SK-MEL-5 (cell line): Measurements from ENCODE around the gene PROK1. TPM values are rescaled to one million over a fixed set of nuclear protein-coding genes. Genes with fewer than 3 reads are reported as not detected.
A peak's percentile ranks its signal among the peaks of the same experiment; 100 is the strongest.
"Not testable (repeated sequence)": the region's sequence is repeated elsewhere in the genome, so short reads cannot be mapped to it uniquely, and the experiment has no call there.

ENCODE experiments used
- DNase-seq: peaks from one replicate; pipeline ENCODE4 v3.0.0-alpha.2; 2016; ENCODE audit warnings: low read depth, low spot score
- in situ Hi-C: cut with HindIII; loops from 2 replicates; pipeline ENCODE4 v1.10.0; 2016; ENCODE audit warnings: low sequenced_read_pairs, high pct_unique_total_duplicates, low pct_unique_long_range_greater_than_20kb
- polyA plus RNA-seq, 2 experiments: library from polyadenylated mRNA; depleted of rRNA; stranded (reverse); fragments of >200 nt; gene quantifications; 2 replicates each; pipeline ENCODE4 v1.2.3, GENCODE V29; 2015
- total RNA-seq: library from RNA; depleted of rRNA; stranded (reverse); fragments of >200 nt; shearing (Covaris generic); gene quantifications from 2 replicates; pipeline ENCODE4 v1.2.3, GENCODE V29; 2014; rRNA removed

Gene PROK1, protein sequence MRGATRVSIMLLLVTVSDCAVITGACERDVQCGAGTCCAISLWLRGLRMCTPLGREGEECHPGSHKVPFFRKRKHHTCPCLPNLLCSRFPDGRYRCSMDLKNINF
- total RNA-seq, result not detected in 2 replicates
- 0.11 TPM in 1 of 2 replicates, not detected in the other for polyA plus RNA-seq (2015; cell fraction: cytosol; rRNA removed)
- polyA plus RNA-seq (2015; cell fraction: nucleus; rRNA removed), result not detected in 2 replicates

DNA sequence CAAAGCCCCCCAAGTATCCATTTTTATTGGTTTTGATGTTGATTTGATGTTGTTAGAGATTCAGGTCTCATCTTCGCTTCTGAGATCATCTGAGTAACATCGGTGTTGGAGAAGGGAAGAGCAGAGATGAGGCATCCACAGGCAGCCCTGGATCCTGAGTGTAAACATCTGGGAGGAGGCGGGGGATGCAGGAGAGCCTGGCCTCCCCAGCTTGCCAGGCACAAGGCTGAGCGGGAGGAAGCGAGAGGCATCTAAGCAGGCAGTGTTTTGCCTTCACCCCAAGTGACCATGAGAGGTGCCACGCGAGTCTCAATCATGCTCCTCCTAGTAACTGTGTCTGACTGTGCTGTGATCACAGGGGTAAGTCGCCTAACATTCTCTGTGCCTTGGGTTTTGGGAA lies at the start of gene PROK1:
Gene PROK1, plus strand, starts transcription at position 221 of the 400 bp plus-strand sequence. Its CDS starts 68 bp downstream, at position 289.
- in situ Hi-C loops, result no loop called here
- no peak for DNase-seq

DNA sequence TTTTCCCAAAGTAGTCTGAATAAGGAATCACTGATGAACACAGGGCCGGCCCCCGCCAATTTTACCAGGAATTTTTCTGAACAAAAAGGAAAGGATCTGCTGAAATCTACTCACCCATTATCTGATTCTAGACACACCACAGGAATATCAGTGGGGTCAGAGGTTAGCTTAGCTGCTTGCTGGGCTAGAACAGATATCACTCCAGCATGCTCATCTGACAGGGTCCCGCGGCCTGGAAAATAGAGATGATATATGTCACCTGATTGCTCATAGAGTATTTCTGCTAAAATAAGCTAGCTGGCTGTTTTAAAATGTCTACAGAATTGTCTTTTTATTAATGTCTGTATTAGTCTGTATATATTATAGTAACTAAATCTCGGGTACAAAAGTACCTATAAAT lies 47.1 kb upstream of the PROK1 start:
- in situ Hi-C loops, result no loop called here
- no peak for DNase-seq

DNA sequence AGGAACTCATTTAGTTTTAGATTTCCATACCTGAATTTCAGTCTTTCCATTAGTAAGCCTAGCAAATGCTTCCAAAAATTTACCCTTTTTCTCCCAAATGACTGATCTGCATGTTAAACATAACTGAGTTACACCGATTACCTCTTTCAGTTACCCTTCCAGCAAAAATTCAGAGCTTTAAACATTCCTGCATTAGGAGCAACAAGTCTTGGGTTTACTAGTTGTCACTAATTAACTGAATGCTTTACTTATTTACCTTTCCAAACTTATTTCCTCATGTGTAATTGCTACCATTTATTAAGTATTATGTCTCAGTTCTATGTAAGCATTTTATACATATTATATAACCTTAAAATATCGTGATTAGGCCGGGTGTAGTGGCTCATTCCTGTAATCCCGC lies 46.5 kb upstream of the PROK1 start:
- no peak for DNase-seq
- in situ Hi-C loops, result no loop called here

GRCh38 chr1:110406407-110406806 lies 44.5 kb upstream of the PROK1 start:
- in situ Hi-C loops, DNase-seq: not testable (repeated sequence)

DNA sequence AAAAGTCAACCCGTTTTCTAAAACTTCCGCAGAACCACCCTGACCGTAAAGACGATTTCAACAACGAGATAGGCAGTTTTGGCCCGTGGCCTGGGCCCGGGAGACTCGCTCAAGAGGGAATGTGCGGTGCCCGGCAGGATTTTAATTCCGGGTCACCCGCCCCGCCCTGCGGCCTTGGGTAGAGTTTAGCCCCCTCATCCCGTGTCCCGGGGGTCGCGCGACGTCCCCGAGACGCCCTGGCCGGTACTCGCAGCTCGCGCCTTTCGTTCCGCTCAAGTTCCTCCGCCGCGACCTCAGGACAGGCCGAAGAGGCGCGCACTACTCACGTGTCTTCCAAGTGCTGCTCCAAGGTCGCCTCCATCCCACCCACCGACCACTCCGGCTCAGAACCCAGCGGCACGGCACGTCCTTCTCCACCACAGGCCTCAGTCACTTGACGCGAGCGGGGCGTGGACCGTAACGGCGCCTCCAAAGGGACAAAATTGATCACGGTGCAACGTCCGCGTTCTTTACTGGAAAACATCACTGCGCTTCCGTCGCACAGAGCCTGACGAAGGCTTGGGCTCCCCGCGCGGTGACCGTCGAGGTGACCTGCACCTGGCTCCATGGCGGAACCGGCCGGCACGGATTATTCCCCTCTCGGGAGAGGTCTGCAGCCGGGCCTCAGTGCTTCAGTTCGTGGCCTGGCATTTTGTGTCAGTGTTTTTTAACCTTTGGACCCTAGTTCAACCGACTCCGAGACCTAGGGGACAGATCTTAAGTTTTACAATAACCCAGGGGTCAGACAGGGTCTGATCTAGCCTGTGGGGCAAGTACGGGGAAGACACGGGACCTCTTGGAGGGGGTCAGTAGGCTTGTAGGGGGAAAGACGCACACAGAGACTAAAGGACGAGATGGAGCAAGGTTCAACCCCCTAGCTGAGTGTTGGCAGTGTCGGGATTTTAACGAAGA lies 43.4 kb upstream of the PROK1 start, which contains the start of gene LAMTOR5:
Gene LAMTOR5, minus strand, starts transcription at position 435 of the 951 bp plus-strand sequence. Its CDS starts 74 bp downstream, at position 361.
- in situ Hi-C loops, result no loop called here
- DNase-seq, result peak; percentile 91

DNA sequence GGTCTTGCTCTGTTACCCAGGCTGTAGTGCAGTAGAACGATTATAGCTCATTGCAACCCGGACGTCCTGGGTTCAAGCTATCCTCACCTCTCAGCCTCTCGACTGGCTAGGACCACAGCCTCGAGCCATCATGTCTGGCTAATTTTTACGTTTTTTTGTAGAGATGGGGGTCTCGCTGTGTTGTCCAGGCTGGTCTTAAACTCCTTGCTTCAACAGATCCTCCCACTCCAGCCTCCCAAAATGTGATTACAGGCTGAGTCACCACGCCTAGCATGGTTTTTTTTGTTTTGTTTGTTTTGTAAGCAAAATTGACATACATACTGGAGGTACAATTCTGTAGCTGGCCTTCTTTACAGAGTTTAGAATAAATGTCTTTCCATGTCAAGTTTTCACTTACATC lies 42.5 kb upstream of the PROK1 start:
- DNase-seq, result no peak
- in situ Hi-C loops, result no loop called here

DNA sequence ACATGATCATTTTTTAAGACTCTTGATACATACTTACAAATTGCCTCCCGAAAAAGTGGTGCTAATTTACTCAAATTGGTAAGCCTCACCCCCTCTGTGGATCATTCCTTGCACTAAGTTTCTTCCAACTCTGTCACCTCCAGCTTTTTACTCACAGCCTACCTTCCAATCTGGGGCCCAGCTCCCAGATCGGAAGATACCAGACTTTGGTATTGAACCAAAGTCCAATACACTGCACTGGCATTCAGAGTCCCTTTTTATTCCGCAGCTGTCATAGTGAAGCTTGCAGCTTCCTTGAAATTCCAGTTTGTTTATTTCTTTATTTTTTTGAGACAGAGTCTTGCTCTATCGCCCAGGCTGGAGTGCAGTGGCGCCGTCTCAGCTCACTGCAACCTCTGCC lies 41.6 kb upstream of the PROK1 start:
- DNase-seq, result no peak
- in situ Hi-C loops, result no loop called here

GRCh38 chr1:110411173-110411735 lies 39.7 kb upstream of the PROK1 start:
- in situ Hi-C loops, result no loop called here
- no peak for DNase-seq

GRCh38 chr1:110412576-110412975 lies 38.4 kb upstream of the PROK1 start:
- in situ Hi-C loops, result no loop called here
- peak; percentile 85 for DNase-seq

GRCh38 chr1:110413045-110413444 lies 37.9 kb upstream of the PROK1 start:
- in situ Hi-C loops, DNase-seq: not testable (repeated sequence)

GRCh38 chr1:110418729-110419128 lies 32.2 kb upstream of the PROK1 start:
- DNase-seq, result no peak
- in situ Hi-C loops, result no loop called here

DNA sequence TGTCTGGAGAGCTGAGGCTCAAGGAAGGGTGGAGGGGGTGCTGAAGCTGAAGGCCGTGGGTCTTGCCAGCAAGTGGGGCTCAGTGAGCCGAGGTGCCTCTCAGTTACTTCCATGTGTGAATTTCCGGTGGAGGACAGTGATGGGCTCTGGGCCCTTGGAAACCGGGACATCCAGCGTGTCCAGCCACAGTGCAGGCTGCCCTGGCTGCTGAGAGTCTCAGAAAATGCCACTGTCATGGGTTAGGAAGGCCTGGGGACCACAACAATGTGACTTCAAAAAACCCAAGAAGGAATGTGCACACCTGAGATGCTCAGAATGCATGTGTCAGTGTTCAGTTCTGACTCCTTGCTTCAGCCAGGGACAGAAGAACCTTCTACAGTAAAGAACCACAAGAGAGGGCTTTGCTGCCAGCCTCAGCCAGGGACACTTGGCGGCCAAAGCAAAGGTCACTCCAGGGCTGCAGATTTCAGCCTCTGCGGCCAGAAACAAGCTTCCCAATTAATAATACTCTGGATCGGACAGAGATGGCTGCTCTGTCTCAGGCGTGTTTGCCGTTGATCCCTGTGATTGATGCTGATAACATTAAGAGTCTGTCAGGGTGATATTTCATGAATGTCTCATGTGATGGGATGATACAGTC lies 30.8 kb upstream of the PROK1 start:
- DNase-seq, result no peak
- in situ Hi-C loops, result no loop called here

- no peak for DNase-seq
- in situ Hi-C loops, result no loop called here
Observed at GRCh38 chr1:110420874-110421793, 29.8 kb upstream of the PROK1 start.

GRCh38 chr1:110424699-110425611 lies 26.0 kb upstream of the PROK1 start:
- in situ Hi-C loops, result no loop called here
- DNase-seq, result no peak

DNA sequence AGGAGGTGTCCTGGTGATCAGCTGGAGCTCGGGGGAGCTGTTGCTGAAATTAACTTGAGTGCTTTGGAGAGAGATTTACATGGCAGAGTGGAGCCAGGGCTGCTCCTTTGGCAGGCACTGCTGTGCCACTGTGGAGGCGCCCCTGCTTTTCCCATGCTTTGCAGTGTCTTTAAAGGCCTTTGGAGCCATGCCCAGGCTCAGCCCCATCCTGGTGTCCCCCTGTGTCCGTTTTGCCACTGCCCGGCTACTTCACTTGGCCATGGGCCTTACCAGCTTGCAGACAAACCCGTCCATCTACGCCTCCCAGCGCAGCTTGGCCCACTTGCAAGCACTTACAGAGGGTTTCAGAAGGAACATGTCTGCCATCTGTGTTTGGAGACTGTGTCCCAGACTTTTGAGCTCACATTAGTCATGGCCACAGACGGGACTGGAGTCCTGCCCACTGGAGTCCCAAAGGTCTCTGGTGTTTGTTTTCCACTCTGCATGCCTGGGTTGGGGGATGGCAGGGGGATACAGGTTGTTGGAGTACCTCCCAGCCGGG lies 25.3 kb upstream of the PROK1 start:
- in situ Hi-C loops, result no loop called here

DNA sequence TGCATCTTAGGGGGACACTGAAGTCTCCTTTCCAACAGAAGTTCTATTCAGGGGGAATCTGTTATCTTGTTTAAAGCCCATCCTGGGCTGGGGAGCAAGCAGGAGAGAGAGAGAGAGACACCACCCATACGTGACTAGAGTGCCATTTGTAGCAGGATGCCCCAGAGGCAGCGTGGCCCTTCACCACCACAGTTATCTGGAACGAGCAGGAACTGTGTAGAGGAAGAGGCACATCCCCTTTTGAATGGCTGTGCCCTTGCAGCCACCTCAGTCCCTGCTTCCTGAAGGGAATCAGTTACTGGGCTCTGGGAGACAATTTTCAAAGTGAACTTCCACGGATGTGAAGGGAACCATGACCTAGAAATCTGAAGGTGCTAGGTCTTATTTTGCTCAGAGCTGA lies 24.1 kb upstream of the PROK1 start:
- in situ Hi-C loops, result no loop called here

More for the DNA sequence above, 25.3 kb upstream of the PROK1 start:
- no peak for DNase-seq

More for the DNA sequence above, 24.1 kb upstream of the PROK1 start:
- DNase-seq, result no peak
